RCC 7860 (cell line): ENCODE results near the gene SUSD6.
"Not testable (repeated sequence)": the region's sequence is repeated elsewhere in the genome, so short reads cannot be mapped to it uniquely, and the experiment has no call there.

Experiments
- DNase-seq: peaks from one replicate; pipeline ENCODE4 v3.0.0-alpha.2; 2015; ENCODE audit warnings: low spot score
- FAIRE-seq: peaks from 2 replicates; lab custom pipeline; 2012; peaks lifted over from hg19 to GRCh38; lab: Jason Lieb, UNC

SUSD6 gene

GRCh38 chr14:69693145-69693544 lies 81.7 kb downstream of the SUSD6 start:
- DNase-seq (no peak), FAIRE-seq (no peak)

- no peak for FAIRE-seq
- DNase-seq, result no peak
Observed at GRCh38 chr14:69693801-69694729, 82.7 kb downstream of the SUSD6 start.

DNA sequence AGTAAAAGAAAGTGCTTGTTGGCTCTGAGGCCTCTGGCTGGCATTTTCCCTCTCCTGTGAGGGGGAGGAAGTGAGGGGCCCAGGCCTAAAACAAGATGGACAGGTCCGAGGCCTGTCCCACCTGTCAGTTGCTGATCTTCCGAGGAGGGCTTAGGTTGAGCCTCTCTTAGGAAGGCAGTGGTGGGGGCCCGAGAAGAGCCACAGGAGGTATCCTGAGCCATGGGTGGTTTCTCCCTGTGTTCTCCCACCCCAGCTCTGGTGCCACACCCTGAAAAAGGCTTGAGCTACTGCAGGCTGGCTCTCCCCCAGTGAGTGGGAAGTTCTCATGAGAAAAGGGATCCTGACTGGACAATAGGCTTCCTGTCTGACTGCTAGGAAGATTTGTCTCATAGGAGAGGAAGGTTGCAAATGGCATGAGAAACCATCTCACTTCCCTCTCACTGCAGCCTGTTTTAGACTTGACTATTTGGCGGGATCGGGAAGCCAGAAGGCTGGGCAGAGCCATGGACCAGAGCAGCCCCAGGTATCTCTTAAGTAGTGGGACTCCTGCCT lies 83.4 kb downstream of the SUSD6 start:
- FAIRE-seq (no peak), DNase-seq (no peak)

GRCh38 chr14:69695322-69696203 lies 84.2 kb downstream of the SUSD6 start:
- DNase-seq, result no peak

DNA sequence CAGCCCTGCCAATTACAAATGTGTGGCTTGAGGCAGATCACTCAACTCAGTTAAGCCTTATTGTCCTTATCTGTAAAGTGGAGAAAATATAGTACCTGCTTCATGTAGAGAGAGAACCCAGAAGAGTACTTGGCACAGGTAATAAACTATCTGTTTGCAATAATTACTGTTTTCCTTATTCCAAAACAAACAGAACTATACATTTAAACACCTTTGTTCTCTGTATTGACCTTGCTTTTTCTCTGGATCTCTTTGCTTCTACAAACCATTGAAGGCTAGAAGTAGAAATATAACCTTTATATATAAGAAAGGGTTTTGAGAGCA lies 84.8 kb downstream of the SUSD6 start:
- FAIRE-seq (no peak), DNase-seq (no peak)

More at GRCh38 chr14:69695322-69696203, 84.2 kb downstream of the SUSD6 start:
- no peak for FAIRE-seq

GRCh38 chr14:69696633-69697557 lies 85.5 kb downstream of the SUSD6 start:
- DNase-seq (no peak), FAIRE-seq (no peak)

DNA sequence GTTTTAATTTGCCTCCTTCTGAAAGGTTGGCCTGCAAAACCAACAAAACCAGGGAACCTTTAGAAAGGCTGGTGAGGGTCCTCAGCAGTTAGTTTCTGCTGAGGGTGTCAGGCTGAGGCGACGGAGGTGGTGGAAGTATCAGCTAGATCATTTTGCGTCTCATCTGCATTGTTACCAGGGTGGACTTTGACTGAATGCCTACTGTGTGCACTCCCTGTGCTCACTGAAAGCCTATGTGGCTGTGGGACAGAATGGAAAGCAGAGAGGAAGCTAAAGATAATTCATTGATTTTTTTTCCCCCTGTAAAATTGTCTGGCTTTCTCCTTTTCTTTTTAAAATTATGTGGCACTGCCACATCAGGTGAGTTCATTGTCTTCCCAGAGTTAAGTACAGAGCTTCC lies 87.2 kb downstream of the SUSD6 start:
- FAIRE-seq, result no peak
- DNase-seq, result no peak

DNA sequence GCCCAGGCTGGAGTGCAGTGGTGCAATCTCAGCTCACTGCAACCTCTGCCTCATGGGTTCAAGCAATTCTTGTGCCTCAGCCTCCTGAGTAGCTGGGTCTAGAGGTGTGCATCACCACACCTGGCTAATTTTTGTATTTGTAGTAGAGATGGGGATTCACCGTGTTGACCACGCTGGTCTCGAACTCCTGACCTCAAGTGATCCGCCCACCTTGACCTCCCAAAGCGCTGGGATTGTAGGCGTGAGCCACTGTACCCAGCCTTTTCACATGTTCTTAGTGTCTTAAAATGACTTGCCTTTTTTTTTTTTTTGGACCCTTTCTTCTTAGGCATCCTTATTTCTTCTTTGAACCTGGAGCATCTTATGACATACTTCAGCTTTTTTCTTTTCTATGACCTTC lies 87.8 kb downstream of the SUSD6 start:
- DNase-seq, FAIRE-seq: not testable (repeated sequence)

GRCh38 chr14:69699748-69700303 lies 88.4 kb downstream of the SUSD6 start:
- FAIRE-seq (no peak), DNase-seq (no peak)

GRCh38 chr14:69700575-69700974 lies 89.2 kb downstream of the SUSD6 start:
- DNase-seq (no peak), FAIRE-seq (no peak)

DNA sequence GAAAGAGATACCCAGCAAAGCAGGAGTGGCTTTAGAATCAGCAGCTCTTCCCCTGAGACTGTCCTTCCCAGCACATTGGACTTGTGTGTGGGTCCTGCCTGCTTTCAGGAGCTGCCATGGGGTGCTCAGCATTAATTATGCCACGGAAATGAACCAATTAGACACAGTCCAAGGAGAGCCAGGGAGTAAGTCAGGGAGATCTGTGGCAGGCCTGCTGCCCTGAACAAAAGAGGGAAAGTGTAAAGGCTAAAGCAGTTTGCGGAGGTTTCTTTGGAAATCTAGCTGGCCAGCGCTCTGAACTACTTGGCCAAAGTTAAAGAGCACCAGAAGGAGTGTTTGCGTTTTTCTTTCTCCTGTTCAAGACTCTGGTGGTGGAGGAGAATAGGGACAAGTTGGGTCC lies 89.9 kb downstream of the SUSD6 start:
- no peak for FAIRE-seq
- DNase-seq, result no peak

DNA sequence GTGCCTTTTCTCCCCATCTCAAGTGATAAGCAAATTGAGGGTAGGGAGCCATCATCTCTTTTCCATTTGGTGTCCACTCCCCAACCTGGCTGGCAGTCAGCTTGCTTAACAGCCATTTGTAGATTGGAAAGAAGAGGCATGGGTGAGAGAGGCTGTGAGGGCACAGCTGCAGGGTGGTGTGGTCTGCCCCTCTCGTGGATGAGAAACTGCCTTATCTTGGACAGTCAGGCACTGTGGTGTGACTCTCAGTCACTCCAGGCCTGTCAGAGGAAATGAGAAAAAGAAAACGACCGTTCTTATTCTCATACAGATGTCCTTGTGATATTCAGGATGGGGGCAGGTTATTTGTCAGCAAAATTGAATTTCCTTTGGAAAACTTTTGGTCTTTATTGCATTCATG lies 90.5 kb downstream of the SUSD6 start:
- FAIRE-seq (no peak), DNase-seq (no peak)

DNA sequence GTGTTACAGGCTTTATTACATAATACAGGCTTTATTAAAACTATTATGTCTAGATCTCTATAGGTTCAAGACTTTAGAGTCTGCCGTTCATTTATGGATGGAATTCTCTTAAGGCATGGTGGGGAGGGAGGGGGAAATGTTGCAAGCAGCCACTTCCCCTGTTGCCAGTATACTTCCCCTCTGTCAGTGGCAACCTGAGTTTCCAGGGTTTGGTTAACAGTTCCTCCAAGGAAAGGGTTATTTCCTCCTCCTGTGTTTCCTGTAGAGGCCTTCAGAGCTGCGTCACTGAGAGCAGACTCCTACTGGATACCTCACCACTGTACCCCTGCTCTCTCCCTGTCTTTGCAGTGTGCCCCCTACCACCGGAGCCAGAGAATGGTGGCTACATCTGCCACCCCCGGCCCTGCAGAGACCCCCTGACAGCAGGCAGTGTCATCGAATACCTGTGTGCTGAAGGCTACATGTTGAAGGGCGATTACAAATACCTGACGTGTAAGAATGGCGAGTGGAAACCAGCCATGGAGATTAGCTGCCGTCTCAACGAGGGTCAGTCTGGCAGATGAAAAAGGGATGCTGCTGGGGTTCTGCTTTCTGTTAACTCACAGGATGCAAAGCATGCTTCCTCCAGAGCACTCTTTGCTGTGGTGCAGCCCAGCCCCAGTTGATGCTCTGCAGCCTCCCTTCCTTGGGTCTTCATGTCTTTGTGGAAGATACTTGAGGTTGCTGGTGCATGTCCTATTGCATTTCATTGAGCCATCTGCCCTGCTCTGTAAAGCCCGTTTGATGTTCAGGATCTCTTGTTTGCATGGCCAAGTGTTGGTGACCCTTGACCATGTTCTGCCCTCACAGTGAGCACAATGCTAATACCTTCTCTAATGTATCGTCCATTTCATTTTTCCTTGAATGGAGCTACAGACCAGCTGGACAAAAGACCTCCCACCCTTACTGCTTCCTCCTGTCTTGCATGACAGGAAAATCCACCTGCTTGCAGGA lies 91.9 kb downstream of the SUSD6 start:
- FAIRE-seq, result no peak
- no peak for DNase-seq

GRCh38 chr14:69704319-69704718 lies 92.9 kb downstream of the SUSD6 start:
- FAIRE-seq, result no peak

DNA sequence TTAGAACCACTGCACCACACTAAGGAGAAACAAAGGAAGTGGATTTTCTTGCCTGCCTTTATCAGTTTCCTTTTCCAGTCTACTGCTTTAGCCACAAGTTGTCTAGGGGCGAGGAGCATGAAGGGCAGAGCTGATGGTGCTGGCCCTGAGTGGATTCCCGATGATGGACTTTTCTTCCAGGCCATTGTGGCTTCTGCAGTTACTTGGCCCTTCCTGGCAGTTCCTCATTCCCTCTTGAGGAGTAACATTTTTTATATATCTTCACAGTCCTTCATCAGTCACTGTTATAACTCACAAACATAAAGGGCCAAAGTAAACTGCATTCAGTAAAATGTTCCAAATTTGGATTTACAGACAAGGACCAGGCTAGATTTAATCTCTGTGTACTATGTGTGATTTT lies 94.3 kb downstream of the SUSD6 start:
- DNase-seq (no peak), FAIRE-seq (no peak)

More at GRCh38 chr14:69704319-69704718, 92.9 kb downstream of the SUSD6 start:
- no peak for DNase-seq

GRCh38 chr14:69708049-69708448 lies 96.7 kb downstream of the SUSD6 start:
- no peak for FAIRE-seq
- DNase-seq, result no peak

DNA sequence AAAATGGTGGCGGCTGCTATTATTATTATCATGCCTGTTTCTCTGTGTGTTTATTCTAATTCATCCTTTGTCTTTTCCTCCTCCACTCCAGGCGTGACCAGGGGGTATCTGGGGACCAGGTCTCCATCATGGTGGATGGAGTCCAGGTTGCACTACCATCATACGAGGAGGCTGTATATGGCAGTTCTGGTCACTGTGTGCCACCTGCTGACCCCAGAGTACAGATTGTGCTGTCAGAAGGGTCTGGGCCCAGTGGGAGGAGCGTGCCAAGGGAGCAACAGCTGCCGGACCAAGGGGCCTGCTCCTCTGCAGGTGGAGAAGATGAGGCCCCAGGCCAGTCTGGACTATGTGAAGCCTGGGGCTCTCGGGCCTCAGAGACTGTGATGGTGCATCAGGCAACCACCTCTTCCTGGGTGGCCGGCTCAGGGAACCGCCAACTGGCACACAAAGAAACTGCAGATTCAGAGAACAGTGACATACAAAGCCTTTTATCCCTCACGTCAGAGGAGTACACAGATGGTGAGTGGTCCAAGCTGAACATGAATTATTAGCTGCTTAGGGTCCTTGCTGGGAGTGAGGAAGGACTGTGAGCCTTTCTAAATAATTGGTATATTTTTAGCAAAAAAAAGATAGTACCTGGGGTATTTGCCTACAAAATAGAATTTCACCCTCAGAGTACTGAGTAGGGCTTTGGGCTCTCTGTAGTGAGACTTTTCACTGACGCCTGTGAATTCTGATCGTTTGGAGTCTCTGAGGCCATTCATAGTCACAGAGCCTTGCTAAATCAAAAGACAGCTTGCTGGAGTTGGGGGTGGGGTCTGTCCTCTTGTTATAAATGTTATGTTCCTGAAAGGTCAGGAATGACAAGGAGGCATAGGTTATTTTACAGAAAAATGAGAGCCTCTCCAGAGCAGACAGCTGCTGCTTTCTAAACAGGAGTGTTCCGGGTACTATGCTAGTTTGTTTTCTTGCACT lies 97.5 kb downstream of the SUSD6 start:
- FAIRE-seq (no peak), DNase-seq (no peak)

DNA sequence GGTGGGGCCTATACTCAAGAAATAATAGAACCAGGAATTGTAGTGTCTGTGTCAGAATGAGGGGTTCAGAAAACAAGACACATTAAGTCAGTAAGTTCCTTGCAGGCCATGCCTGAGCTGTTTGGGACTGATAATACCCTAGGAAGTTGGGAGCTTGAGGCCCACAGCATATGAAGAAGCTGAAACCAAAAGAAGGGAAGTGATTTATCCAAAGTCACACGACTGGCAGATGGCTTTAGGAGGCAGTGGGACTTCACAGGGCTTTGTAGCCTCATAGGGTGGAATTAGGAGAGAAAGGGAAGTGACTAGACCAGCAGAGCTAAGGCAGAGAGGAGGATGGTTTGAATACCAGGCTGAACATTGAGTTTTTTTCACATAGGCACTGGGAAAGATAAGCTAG lies 99.0 kb downstream of the SUSD6 start:
- DNase-seq (no peak), FAIRE-seq (no peak)
